Gastrocnemius medialis (tissue), 4 donors: ENCODE results near the gene KPNB1. TPM values are rescaled to one million over a fixed set of nuclear protein-coding genes. Genes with fewer than 3 reads are reported as not detected.

Experiments
- ATAC-seq, 2 donors: fragments of 150-250 bp; one replicate each; pipeline ENCODE4 v1.9.1; 2016
- DNase-seq, 2 donors: peaks; one replicate each; pipeline ENCODE4 v3.0.0-alpha.2; 2019
- H3K27ac ChIP-seq, 4 donors: fragments of 200-600 bp; sonication (generic); 1 replicate in 1 of 4; 2 replicates in 3 of 4; pipeline ENCODE4 v1.5.1; 2016 to 2018; ENCODE audit warnings: mild to moderate bottlenecking in 2 of 4, moderate library complexity in 1 of 4
- H3K27me3 ChIP-seq, 3 donors: fragments of 200-600 bp; sonication (generic) in 2 of 3; 1 replicate in 1 of 3; 2 replicates in 2 of 3; pipeline versions ENCODE4 v1.5.1 to v1.6.0; 2016 to 2019; ENCODE audit warnings: mild to moderate bottlenecking in 1 of 3, moderate library complexity in 1 of 3
- H3K36me3 ChIP-seq, 2 donors: fragments of 200-600 bp; sonication (generic) in 1 of 2; one replicate each; pipeline ENCODE4 v1.5.1; 2017 to 2018
- H3K4me1 ChIP-seq, 2 donors: fragments of 200-600 bp; sonication (generic) in 1 of 2; one replicate each; pipeline ENCODE4 v1.5.1; 2016 to 2017; ENCODE audit warnings: mild to moderate bottlenecking in 2 of 2
- H3K4me3 ChIP-seq, 4 donors: fragments of 200-600 bp; sonication (generic) in 3 of 4; 1 replicate in 1 of 4; 2 replicates in 3 of 4; pipeline ENCODE4 v1.5.1; 2016 to 2019; ENCODE audit warnings: mild to moderate bottlenecking in 2 of 4
- H3K9me3 ChIP-seq, 3 donors: fragments of 200-600 bp; sonication (generic) in 2 of 3; 1 replicate in 1 of 3; 2 replicates in 2 of 3; pipeline ENCODE4 v1.5.1; 2016 to 2019
- CTCF ChIP-seq, 5 experiments: fragments of 450-650 bp in 3 of 5; fragments of 200-600 bp in 2 of 5; sonication (generic) in 2 of 5; IDR thresholded peaks in 4 of 5; conservative IDR thresholded peaks in 1 of 5; 1 replicate in 4 of 5; 2 replicates in 1 of 5; pipeline ENCODE4 v1.5.1; 2016 to 2019; ENCODE audit warnings: antibody characterized with exemption in 5 of 5, mild to moderate bottlenecking in 3 of 5, moderate library complexity in 3 of 5
- POLR2A ChIP-seq, 2 donors: fragments of 450-650 bp; IDR thresholded peaks; one replicate each; pipeline ENCODE4 v1.6.1; 2017; ENCODE audit warnings: antibody characterized with exemption in 2 of 2, mild to moderate bottlenecking in 2 of 2, moderate library complexity in 2 of 2
- in situ Hi-C, 4 donors: fragments of 200-750 bp; cut with MboI; loops; one replicate each; pipeline versions ENCODE4 v1.15.0 to v1.8.0; 2017; ENCODE audit warnings: low sequenced_read_pairs in 4 of 4
- intact Hi-C: fragments of 100-400 bp; cut with DNase I; formaldehyde crosslinking; loops from one replicate; pipeline ENCODE4 v1.15.1; 2023; ENCODE audit warnings: low total_unique reads
- total RNA-seq, 4 donors: library from RNA; depleted of rRNA; stranded (reverse); fragments of >200 nt; gene quantifications; one replicate each; pipeline versions ENCODE4 v1.1.0 to v1.2.3, GENCODE V29; 2016

KPNB1 gene
- total RNA-seq, 4 donors from 2014 or later = 170 to 238 (median 211) TPM

GRCh38 chr17:47701608-47702007 lies 51.9 kb downstream of the KPNB1 start:
- peaks cover 0 to 16% of the 10 kb centered on the region in 2 donors for H3K36me3 ChIP-seq
- H3K27me3 ChIP-seq = no peaks in the 10 kb centered on the region
- in situ Hi-C loops (no loop called here), intact Hi-C loops (no loop called here)
- no peaks in the 10 kb centered on the region for H3K9me3 ChIP-seq
- H3K27ac ChIP-seq = no peak overlapping the region
- TF ChIP-seq POLR2A (IDR thresholded peaks at IDR 0.05) (no peak), CTCF (IDR thresholded peaks at IDR 0.05 in 4 of 5, conservative IDR thresholded peaks at IDR 0.05 in 1 of 5) (no peak)
- H3K4me1 ChIP-seq = peaks cover 6 to 9% of the 10 kb centered on the region in 2 donors
- DNase-seq (no peak), ATAC-seq (no peak)
- no peak overlapping the region for H3K4me3 ChIP-seq

GRCh38 chr17:47702391-47702995 lies 52.8 kb downstream of the KPNB1 start:
- in situ Hi-C loops = no loop called here
- intact Hi-C loops = no loop called here
- TF ChIP-seq POLR2A (IDR thresholded peaks at IDR 0.05) (no peak), CTCF (IDR thresholded peaks at IDR 0.05 in 4 of 5, conservative IDR thresholded peaks at IDR 0.05 in 1 of 5) (no peak)
- ATAC-seq = no peak
- Histone ChIP-seq H3K27me3 (no peaks in the 10 kb centered on the region), H3K4me1 (peaks cover 11 to 15% of the 10 kb centered on the region in 2 donors), H3K9me3 (no peaks in the 10 kb centered on the region), H3K4me3 (no peak overlapping the region), H3K27ac (no peak overlapping the region), H3K36me3 (peaks cover 0 to 16% of the 10 kb centered on the region in 2 donors)
- no peak for DNase-seq

DNA sequence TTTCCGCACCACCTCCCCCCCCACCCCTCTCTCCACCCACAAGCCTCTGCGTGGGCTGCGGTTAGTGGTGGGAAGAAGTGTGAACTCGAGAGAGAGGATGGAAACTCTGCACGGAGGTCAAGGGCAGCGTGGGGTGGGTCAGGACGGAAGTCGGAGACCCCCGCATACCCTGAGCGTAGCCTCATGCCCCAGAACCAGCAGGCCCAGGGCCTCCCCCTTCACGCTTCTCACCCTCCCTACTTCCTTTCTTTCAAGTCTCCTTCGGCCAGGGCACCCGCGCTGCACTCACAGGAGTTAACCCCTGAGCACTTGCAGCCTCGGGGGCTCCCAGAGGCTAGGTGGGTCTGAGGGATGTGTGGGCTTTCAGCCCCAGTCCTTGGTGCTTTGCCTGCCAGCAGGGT lies 53.5 kb downstream of the KPNB1 start:
- Histone ChIP-seq H3K27me3 (no peaks in the 10 kb centered on the region), H3K27ac (no peak overlapping the region), H3K4me1 (peaks cover 15 to 16% of the 10 kb centered on the region in 2 donors), H3K36me3 (peaks cover 0 to 16% of the 10 kb centered on the region in 2 donors), H3K9me3 (no peaks in the 10 kb centered on the region), H3K4me3 (no peak overlapping the region)
- DNase-seq (no peak), ATAC-seq (no peak)
- in situ Hi-C loops (no loop called here), intact Hi-C loops (no loop called here)
- TF ChIP-seq POLR2A (IDR thresholded peaks at IDR 0.05) (no peak), CTCF (IDR thresholded peaks at IDR 0.05 in 4 of 5, conservative IDR thresholded peaks at IDR 0.05 in 1 of 5) (no peak)

GRCh38 chr17:47703671-47704070 lies 54.0 kb downstream of the KPNB1 start:
- Histone ChIP-seq H3K27ac (no peak overlapping the region), H3K9me3 (no peaks in the 10 kb centered on the region), H3K27me3 (no peaks in the 10 kb centered on the region), H3K4me1 (peaks cover 15 to 16% of the 10 kb centered on the region in 2 donors), H3K36me3 (peaks cover 0 to 16% of the 10 kb centered on the region in 2 donors), H3K4me3 (no peak overlapping the region)
- TF ChIP-seq CTCF (IDR thresholded peaks at IDR 0.05 in 4 of 5, conservative IDR thresholded peaks at IDR 0.05 in 1 of 5) (no peak), POLR2A (IDR thresholded peaks at IDR 0.05) (no peak)
- intact Hi-C loops = no loop called here
- in situ Hi-C loops = no loop called here
- ATAC-seq (no peak), DNase-seq (no peak)

DNA sequence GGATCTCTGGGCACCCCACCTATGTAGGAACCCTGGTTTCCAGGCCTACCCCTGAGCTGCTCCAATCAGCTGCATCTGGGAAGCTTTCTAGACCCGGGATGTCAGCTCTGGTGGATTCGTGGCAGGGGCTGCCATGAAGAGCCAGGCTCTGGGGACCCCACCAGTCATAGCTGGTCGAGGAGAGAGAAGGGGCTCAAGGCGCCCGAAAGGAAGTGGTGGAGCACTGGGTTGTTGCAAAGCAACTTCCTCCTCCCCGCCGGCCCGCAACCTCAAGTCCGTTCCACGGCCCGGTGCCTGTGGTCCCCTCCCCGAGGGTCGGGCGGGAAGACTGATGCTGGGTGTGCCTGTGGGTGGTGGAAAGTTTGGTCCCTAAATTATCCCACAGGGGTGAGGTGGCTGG lies 54.4 kb downstream of the KPNB1 start:
- Histone ChIP-seq H3K4me1 (peaks cover 15 to 16% of the 10 kb centered on the region in 2 donors), H3K36me3 (peaks cover 0 to 15% of the 10 kb centered on the region in 2 donors), H3K4me3 (no peak overlapping the region), H3K9me3 (no peaks in the 10 kb centered on the region), H3K27ac (no peak overlapping the region), H3K27me3 (no peaks in the 10 kb centered on the region)
- DNase-seq = no peak
- ATAC-seq = no peak
- intact Hi-C loops = no loop called here
- in situ Hi-C loops = no loop called here
- no peak for TF ChIP-seq POLR2A (IDR thresholded peaks at IDR 0.05)
- no peak for TF ChIP-seq CTCF (IDR thresholded peaks at IDR 0.05 in 4 of 5, conservative IDR thresholded peaks at IDR 0.05 in 1 of 5)
